HG03025 (cell line): Measurements from ENCODE around the gene TM9SF1.

Source experiments
- ATAC-seq: cut with Tn5 transposase; IDR thresholded peaks from one replicate; pipeline ENCODE4 v1.9.1; 2021; ENCODE audit warnings: mild to moderate bottlenecking, moderate library complexity; ENCODE audit not compliant: unreplicated experiment, low FRiP score

The TM9SF1 gene

GRCh38 chr14:24159777-24160498, 35.3 kb downstream of the TM9SF1 start:
- no peak for ATAC-seq

GRCh38 chr14:24157331-24157730, 37.9 kb downstream of the TM9SF1 start:
- no peak for ATAC-seq

GRCh38 chr14:24156840-24157239, 38.4 kb downstream of the TM9SF1 start:
- no peak for ATAC-seq

- ATAC-seq = no peak
Observed at GRCh38 chr14:24155100-24155499, 40.1 kb downstream of the TM9SF1 start.

- no peak for ATAC-seq
Observed at GRCh38 chr14:24151404-24152080, 43.7 kb downstream of the TM9SF1 start.

- ATAC-seq = no peak
Observed at GRCh38 chr14:24150993-24151392, 44.2 kb downstream of the TM9SF1 start.

- ATAC-seq = no peak
Observed at GRCh38 chr14:24150567-24150966, 44.7 kb downstream of the TM9SF1 start.

GRCh38 chr14:24150061-24150460, 45.2 kb downstream of the TM9SF1 start:
- no peak for ATAC-seq

GRCh38 chr14:24149302-24149969, 45.8 kb downstream of the TM9SF1 start:
- ATAC-seq = no peak

- no peak for ATAC-seq
Observed at GRCh38 chr14:24147761-24148428, 47.3 kb downstream of the TM9SF1 start.

- ATAC-seq = peak; percentile 79
Observed at GRCh38 chr14:24146978-24147760, 48.1 kb downstream of the TM9SF1 start, which contains the start of gene RNF31. Gene RNF31, plus strand, starts transcription at chr14:24147498. Its CDS starts 201 bp downstream, at chr14:24147699.

- ATAC-seq = peak; percentile 61
Observed at GRCh38 chr14:24146453-24146977, 48.7 kb downstream of the TM9SF1 start, which contains the start of gene PSME2. Gene PSME2, minus strand, starts transcription at chr14:24146610. Its CDS starts 29 bp downstream, at chr14:24146581.

GRCh38 chr14:24145690-24146452, 49.4 kb downstream of the TM9SF1 start:
- ATAC-seq = no peak

GRCh38 chr14:24145219-24145618, 50.0 kb downstream of the TM9SF1 start:
- ATAC-seq = no peak

- ATAC-seq = no peak
Observed at GRCh38 chr14:24144451-24144850, 50.8 kb downstream of the TM9SF1 start.

GRCh38 chr14:24143511-24143910, 51.7 kb downstream of the TM9SF1 start:
- no peak for ATAC-seq

GRCh38 chr14:24141097-24141880, 54.0 kb downstream of the TM9SF1 start, which contains the start of gene EMC9:
Gene EMC9, minus strand, starts transcription at chr14:24141591. Its CDS starts 287 bp downstream, at chr14:24141304.
- peak; percentile 80 for ATAC-seq

GRCh38 chr14:24139272-24139934, 55.8 kb downstream of the TM9SF1 start:
- ATAC-seq = no peak
